Measurements from ENCODE around the gene SERPINB7. TPM values are rescaled to one million over a fixed set of nuclear protein-coding genes. Genes with fewer than 3 reads are reported as not detected.

The SERPINB7 gene, protein sequence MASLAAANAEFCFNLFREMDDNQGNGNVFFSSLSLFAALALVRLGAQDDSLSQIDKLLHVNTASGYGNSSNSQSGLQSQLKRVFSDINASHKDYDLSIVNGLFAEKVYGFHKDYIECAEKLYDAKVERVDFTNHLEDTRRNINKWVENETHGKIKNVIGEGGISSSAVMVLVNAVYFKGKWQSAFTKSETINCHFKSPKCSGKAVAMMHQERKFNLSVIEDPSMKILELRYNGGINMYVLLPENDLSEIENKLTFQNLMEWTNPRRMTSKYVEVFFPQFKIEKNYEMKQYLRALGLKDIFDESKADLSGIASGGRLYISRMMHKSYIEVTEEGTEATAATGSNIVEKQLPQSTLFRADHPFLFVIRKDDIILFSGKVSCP
- total RNA-seq (2022; extraction: Qiagen RNA extraction; ENCODE audit: low read depth): 1.4 to 2.9 TPM (median 2.5 TPM) in 5 replicates

DNA sequence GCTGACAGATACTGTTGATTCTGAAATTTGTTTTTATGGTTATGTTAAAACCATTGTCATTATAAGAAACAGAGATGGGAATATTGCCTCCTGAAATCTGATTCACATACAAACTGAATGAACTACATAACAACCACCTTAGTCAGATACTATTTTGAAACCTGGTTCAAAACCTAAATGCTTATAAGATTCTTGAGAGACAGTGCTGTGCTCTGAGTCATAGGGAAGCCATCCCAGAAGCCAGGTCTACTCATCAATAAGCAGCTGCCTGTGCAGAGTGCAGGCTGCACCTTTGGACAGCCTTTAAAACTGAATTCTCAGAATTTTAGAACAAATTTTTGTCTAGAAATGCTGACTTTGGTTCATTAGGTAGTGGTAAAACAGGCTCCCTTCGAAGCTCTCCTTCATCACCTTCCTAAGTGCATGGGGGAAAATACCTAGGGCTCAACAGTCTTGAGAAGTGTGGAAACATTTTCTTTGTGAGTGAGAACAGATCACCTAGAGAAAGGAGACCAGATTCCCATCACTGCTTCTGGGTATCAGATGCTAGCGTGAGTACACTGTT lies at the start of gene SERPINB7:
Gene SERPINB7 (plus strand): TSS at position 253 of the 565 bp plus-strand sequence. CDS start 6,955 bp downstream, outside the sequence.

Other genes with a start within 250 kb of the SERPINB7 start
- not detected in 5 replicates for gene SERPINB12, start 233.0 kb upstream of the SERPINB7 start, total RNA-seq (2022; extraction: Qiagen RNA extraction; ENCODE audit: low read depth)
- not detected in 5 replicates for gene SERPINB13, start 188.1 kb upstream of the SERPINB7 start, total RNA-seq (2022; extraction: Qiagen RNA extraction; ENCODE audit: low read depth)
- gene SERPINB4, start 131.2 kb upstream of the SERPINB7 start, total RNA-seq (2022; extraction: Qiagen RNA extraction; ENCODE audit: low read depth): 0.17 to 0.25 TPM (median 0.18 TPM) in 3 of 5 replicates, not detected in the others
- gene SERPINB3, start 113.5 kb upstream of the SERPINB7 start, total RNA-seq (2022; extraction: Qiagen RNA extraction; ENCODE audit: low read depth): 0.12 to 0.19 TPM (median 0.14 TPM) in 4 of 5 replicates, not detected in the other
- gene SERPINB11, start 72.5 kb upstream of the SERPINB7 start, total RNA-seq (2022; extraction: Qiagen RNA extraction; ENCODE audit: low read depth): 0.13 TPM in 1 of 5 replicates, not detected in the others
- gene SERPINB2, start 112.3 kb downstream of the SERPINB7 start, total RNA-seq (2022; extraction: Qiagen RNA extraction; ENCODE audit: low read depth): 0.13 to 0.27 TPM in 2 of 5 replicates, not detected in the others
- gene SERPINB10, start 132.5 kb downstream of the SERPINB7 start, total RNA-seq (2022; extraction: Qiagen RNA extraction; ENCODE audit: low read depth): not detected in 5 replicates
- 0.28 to 4.2 TPM (median 0.61 TPM) in 4 of 5 replicates, not detected in the other for gene HMSD, start 173.9 kb downstream of the SERPINB7 start, total RNA-seq (2022; extraction: Qiagen RNA extraction; ENCODE audit: low read depth)
- 7.4 to 10.5 TPM (median 10.3 TPM) in 5 replicates for gene SERPINB8, start 194.7 kb downstream of the SERPINB7 start, total RNA-seq (2022; extraction: Qiagen RNA extraction; ENCODE audit: low read depth)

Data from A549 treated with ZK216348 at 1 μM for 4 hours (cell line).